Measurements from ENCODE around the gene ALLC.
A peak's percentile ranks its signal among the peaks of the same experiment; 100 is the strongest.

The ALLC gene

DNA sequence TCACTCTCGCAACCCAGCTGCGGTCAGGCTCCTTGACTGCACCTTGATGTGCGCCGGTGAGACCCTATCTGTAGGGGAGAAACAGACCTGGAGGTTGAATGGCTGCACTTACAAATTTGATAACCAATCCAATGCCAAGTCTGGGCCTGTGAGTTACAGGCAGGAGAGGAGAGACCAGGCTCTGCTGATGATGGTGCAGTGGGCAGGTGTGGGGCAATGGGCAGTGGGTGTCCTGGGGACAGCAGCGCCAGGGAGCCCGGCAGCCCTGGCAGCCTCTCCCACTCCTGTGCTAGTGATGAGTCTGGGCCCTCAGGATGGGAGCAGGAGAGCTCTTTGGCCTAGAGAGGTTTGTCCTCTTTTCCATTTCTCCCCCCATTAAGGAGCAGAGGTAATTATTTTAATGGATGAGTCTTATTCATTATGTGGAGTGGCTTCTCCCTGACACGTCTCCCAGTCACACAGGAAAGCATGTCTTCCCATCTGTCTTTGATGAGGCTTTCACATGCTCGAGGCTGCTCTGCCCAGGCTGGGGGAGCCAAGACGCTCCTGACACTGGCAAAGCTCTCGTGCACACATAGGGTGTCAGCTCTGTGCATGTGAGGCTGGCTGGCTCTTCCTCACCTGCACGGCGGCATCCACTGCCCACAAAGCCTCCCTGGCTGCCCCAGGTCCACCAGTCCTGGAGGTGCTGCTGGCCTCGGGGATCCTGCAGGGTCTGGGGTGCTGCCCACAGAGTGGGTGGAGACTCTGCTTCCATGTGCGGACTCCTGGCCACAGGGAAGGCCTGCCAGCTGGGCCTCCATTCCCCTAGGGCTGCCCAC is 10.0 kb upstream of the ALLC start:
- Histone ChIP-seq H3K4me3 (no peak overlapping the region), H3K27ac (no peak overlapping the region)
- DNase-seq (ENCODE audit: low spot score): no peak
- TF ChIP-seq CTCF (IDR thresholded peaks at IDR 0.05): no peak

- DNase-seq (ENCODE audit: low spot score): no peak
- no peak for TF ChIP-seq CTCF (IDR thresholded peaks at IDR 0.05)
- H3K4me3 ChIP-seq: no peak overlapping the region
- no peak overlapping the region for H3K27ac ChIP-seq
These were observed 9.3 kb upstream of the ALLC start for GRCh38 chr2:3648652-3649177.

- Histone ChIP-seq H3K27ac (no peak overlapping the region), H3K4me3 (no peak overlapping the region)
- DNase-seq (ENCODE audit: low spot score): no peak
- TF ChIP-seq CTCF (IDR thresholded peaks at IDR 0.05): no peak
These were observed 8.4 kb upstream of the ALLC start for GRCh38 chr2:3649581-3649980.

DNA sequence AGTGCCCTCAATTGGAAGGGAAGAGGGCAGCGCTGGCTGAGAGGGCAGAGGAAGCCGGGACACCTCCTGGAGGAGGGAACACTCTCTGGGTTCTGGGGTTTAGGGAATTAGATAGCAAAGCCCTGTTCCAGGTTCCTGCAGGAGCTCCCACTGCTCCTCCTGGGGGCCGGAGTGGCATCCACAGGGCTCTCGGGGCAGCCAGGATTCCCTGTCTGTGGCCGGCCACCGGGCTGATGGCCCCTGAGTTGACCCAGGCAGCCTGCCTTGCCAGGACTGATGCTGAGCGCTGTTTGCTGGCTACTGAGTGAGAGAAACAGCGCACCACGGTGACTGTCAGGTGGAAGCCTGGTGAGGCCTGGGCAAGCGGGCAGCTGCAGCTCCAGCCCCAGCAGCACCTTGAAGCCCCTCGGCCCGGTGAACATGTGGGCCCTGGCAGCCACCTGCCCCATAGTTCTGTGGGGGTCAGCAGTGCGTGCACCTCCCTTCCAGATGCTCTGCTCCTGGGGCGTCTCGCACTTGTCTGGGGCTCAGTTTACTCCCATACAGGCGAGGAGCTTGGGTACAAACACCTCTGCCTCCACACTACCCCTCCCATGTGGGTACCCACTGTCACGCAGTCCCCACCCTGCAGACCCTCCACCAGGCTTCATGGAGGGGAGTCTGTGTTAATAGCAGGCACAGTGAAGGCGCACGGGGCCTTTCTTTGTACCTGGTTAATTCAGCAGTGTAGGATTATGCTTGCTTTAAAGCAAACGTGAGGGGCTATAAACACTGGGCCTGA is 7.7 kb upstream of the ALLC start:
- Histone ChIP-seq H3K27ac (no peak overlapping the region), H3K4me3 (no peak overlapping the region)
- TF ChIP-seq CTCF (IDR thresholded peaks at IDR 0.05): no peak

GRCh38 chr2:3651691-3652648 is 6.0 kb upstream of the ALLC start:
- H3K27ac ChIP-seq: peak overlapping the region in 1 of 2 donors; percentile 77
- TF ChIP-seq CTCF (IDR thresholded peaks at IDR 0.05): no peak
- H3K4me3 ChIP-seq: peak overlapping the region; percentile 67
- DNase-seq (ENCODE audit: low spot score): no peak

More for the DNA sequence above, 7.7 kb upstream of the ALLC start:
- DNase-seq (ENCODE audit: low spot score): no peak

DNA sequence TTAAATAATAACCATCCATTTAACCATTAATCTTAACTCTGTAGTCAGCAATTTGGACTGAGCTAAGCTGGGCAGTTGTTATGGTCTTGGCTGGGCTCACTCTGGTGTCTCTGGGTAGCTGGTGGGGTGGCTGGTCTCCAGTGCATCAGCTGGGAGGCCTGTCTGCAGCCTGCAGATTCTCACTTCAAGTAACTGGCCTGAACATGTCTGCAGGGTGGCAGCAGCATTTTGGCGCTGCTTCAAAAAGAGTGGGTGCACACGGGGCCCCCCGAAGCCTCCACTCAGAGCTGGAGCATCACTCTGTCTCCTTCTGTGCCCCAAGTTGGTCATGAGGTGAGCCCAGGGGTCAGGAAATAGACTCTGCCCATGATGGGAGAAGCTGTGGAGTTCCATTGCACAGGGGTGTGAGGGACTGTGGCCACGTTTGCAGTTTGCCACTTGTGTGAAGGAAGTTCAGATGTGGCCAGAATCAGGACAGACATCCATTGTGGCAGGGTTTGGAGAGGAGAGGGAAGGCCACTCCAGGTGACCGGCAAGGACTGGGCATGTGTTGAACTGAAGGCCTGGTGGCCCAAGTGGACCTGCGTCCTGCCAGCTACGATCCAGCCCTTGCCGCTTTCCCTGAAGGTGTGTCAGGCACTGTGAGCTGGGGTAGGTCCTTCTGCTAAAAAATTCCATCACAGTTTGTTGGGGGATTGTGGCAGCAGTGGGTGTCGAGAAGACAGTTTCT is 4.9 kb upstream of the ALLC start:
- Histone ChIP-seq H3K27ac (no peak overlapping the region), H3K4me3 (no peak overlapping the region)
- no peak for TF ChIP-seq CTCF (IDR thresholded peaks at IDR 0.05)
- DNase-seq (ENCODE audit: low spot score): no peak
